ENCODE data around the gene CYP2A6. TPM values are rescaled to one million over a fixed set of nuclear protein-coding genes. Genes with fewer than 3 reads are reported as not detected.
"Not testable (repeated sequence)": the region's sequence is repeated elsewhere in the genome, so short reads cannot be mapped to it uniquely, and the experiment has no call there.

Gene CYP2A6
- polyA plus RNA-seq, 1 of the 3 experiments (the other 2 are of a cell fraction) = not detected

GRCh38 chr19:40879349-40879748 is 29.1 kb upstream of the CYP2A6 start:
- H3K9me2 ChIP-seq; H3K4me3 ChIP-seq (ENCODE audit: low read depth in 2 of 2, low read length in 1 of 2); H3K9me3 ChIP-seq; POLR2A ChIA-PET; H3F3A ChIP-seq (replicated peaks; ENCODE audit: insufficient read depth); H3K4me1 ChIP-seq (ENCODE audit: control insufficient read depth in 1 of 2, insufficient read depth in 2 of 2, low read depth in 1 of 2, low read length in 1 of 2); H3K27ac ChIP-seq (ENCODE audit: low read depth in 2 of 2, low read length in 1 of 2); H4K20me1 ChIP-seq (ENCODE audit: insufficient read depth); H2AFZ ChIP-seq (ENCODE audit: low read depth); DNase-seq; CTCF ChIA-PET; H3K9ac ChIP-seq; H3K79me2 ChIP-seq (ENCODE audit: insufficient read depth); H3K36me3 ChIP-seq (replicated peaks in 1 of 2; ENCODE audit: control insufficient read depth in 1 of 2, insufficient read depth in 2 of 2, low read length in 1 of 2); H3K4me2 ChIP-seq: not testable (repeated sequence)
- peaks cover 39% of the 10 kb centered on the region; the same call in 1 of the 2 replicates for H3K27me3 ChIP-seq (ENCODE audit: insufficient read depth)
- 38% methylated on average over 4 of the region's 4 CpGs for WGBS (ENCODE audit: low lambda C conversion rate)

- POLR2A ChIA-PET; H4K20me1 ChIP-seq (ENCODE audit: insufficient read depth); H3K4me2 ChIP-seq; H3K9me2 ChIP-seq; H3K4me3 ChIP-seq (ENCODE audit: low read depth in 2 of 2, low read length in 1 of 2); H3K79me2 ChIP-seq (ENCODE audit: insufficient read depth); H3K9me3 ChIP-seq; H3F3A ChIP-seq (replicated peaks; ENCODE audit: insufficient read depth); H3K4me1 ChIP-seq (ENCODE audit: control insufficient read depth in 1 of 2, insufficient read depth in 2 of 2, low read depth in 1 of 2, low read length in 1 of 2); DNase-seq; CTCF ChIA-PET; H2AFZ ChIP-seq (ENCODE audit: low read depth); H3K36me3 ChIP-seq (replicated peaks in 1 of 2; ENCODE audit: control insufficient read depth in 1 of 2, insufficient read depth in 2 of 2, low read length in 1 of 2); H3K27ac ChIP-seq (ENCODE audit: low read depth in 2 of 2, low read length in 1 of 2); H3K9ac ChIP-seq: not testable (repeated sequence)
- peaks cover 39% of the 10 kb centered on the region; the same call in 1 of the 2 replicates for H3K27me3 ChIP-seq (ENCODE audit: insufficient read depth)
- WGBS (ENCODE audit: low lambda C conversion rate) = 21% methylated on average over 19 of the region's 23 CpGs
Observed at GRCh38 chr19:40875526-40875951, 25.3 kb upstream of the CYP2A6 start.

- H3K36me3 ChIP-seq (replicated peaks in 1 of 2; ENCODE audit: control insufficient read depth in 1 of 2, insufficient read depth in 2 of 2, low read length in 1 of 2); H3K4me1 ChIP-seq (ENCODE audit: control insufficient read depth in 1 of 2, insufficient read depth in 2 of 2, low read depth in 1 of 2, low read length in 1 of 2); H3K27ac ChIP-seq (ENCODE audit: low read depth in 2 of 2, low read length in 1 of 2); H3K9ac ChIP-seq; H4K20me1 ChIP-seq (ENCODE audit: insufficient read depth); H3K9me2 ChIP-seq; CTCF ChIA-PET; H3K9me3 ChIP-seq; H3K4me3 ChIP-seq (ENCODE audit: low read depth in 2 of 2, low read length in 1 of 2); H2AFZ ChIP-seq (ENCODE audit: low read depth); H3K79me2 ChIP-seq (ENCODE audit: insufficient read depth); H3K4me2 ChIP-seq; DNase-seq; POLR2A ChIA-PET; H3F3A ChIP-seq (replicated peaks; ENCODE audit: insufficient read depth): not testable (repeated sequence)
- WGBS (ENCODE audit: low lambda C conversion rate) = 27% methylated on average over 1 of the region's 4 CpGs
- H3K27me3 ChIP-seq (ENCODE audit: insufficient read depth) = peaks cover 39% of the 10 kb centered on the region; the same call in 1 of the 2 replicates
Observed at GRCh38 chr19:40874874-40875273, 24.6 kb upstream of the CYP2A6 start.

GRCh38 chr19:40873873-40874272 is 23.6 kb upstream of the CYP2A6 start:
- POLR2A ChIA-PET = not testable (repeated sequence)

More at GRCh38 chr19:40873873-40874272, 23.6 kb upstream of the CYP2A6 start:
- H3K4me1 ChIP-seq (ENCODE audit: control insufficient read depth in 1 of 2, insufficient read depth in 2 of 2, low read depth in 1 of 2, low read length in 1 of 2); H3K9me3 ChIP-seq; H4K20me1 ChIP-seq (ENCODE audit: insufficient read depth); H3K9me2 ChIP-seq; H3K27ac ChIP-seq (ENCODE audit: low read depth in 2 of 2, low read length in 1 of 2); H2AFZ ChIP-seq (ENCODE audit: low read depth); DNase-seq; H3F3A ChIP-seq (replicated peaks; ENCODE audit: insufficient read depth); H3K79me2 ChIP-seq (ENCODE audit: insufficient read depth); H3K4me2 ChIP-seq; H3K9ac ChIP-seq; H3K4me3 ChIP-seq (ENCODE audit: low read depth in 2 of 2, low read length in 1 of 2); H3K36me3 ChIP-seq (replicated peaks in 1 of 2; ENCODE audit: control insufficient read depth in 1 of 2, insufficient read depth in 2 of 2, low read length in 1 of 2); CTCF ChIA-PET: not testable (repeated sequence)
- peaks cover 39% of the 10 kb centered on the region; the same call in 1 of the 2 replicates for H3K27me3 ChIP-seq (ENCODE audit: insufficient read depth)
- 19% methylated on average over 2 of the region's 2 CpGs for WGBS (ENCODE audit: low lambda C conversion rate)

Data from SK-N-SH (cell line).